ENCODE measurements around the gene WBP4.

Gene WBP4

DNA sequence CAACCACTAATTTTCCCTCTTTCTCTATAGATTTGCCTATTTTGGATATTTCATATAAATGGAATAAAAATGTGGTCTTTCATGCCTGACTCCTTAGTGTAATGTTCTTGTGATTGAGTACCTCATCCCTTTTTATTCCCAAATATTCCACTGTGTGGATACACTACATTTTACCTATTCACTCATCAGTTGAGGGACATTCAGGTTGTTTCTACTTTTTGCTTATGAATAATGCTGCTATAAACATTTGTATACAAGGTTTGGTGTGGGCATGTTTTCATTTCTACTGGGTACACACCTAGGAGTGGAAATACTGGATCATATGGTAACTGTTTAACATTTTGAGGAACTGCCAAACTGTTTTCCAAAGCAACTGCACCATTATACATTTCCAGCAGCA is 5.1 kb upstream of the WBP4 start:
- Histone ChIP-seq H3K4me3 (ENCODE audit: low read depth in 1 of 2, low read length in 2 of 2) (no peak overlapping the region), H3K27ac (ENCODE audit: low read length) (peak overlapping the region; percentile 1; the same call in 1 of the 2 replicates), H4K20me1 (ENCODE audit: insufficient read depth, low read length) (peaks cover 13% of the 10 kb centered on the region; the same call in 1 of the 2 replicates), H3K79me2 (ENCODE audit: insufficient read depth, low read length) (peaks cover 99% of the 10 kb centered on the region), H3K4me1 (ENCODE audit: insufficient read depth, low read length) (peaks cover 55% of the 10 kb centered on the region), H3K36me3 (ENCODE audit: insufficient read depth, low read length) (peaks cover 13% of the 10 kb centered on the region), H2AFZ (ENCODE audit: low read depth, low read length) (no peak overlapping the region), H3K27me3 (ENCODE audit: insufficient read depth, low read length, poor library complexity) (no peaks in the 10 kb centered on the region), H3K9me3 (ENCODE audit: insufficient read depth, low read length, severe bottlenecking) (peaks cover under 1% of the 10 kb centered on the region), H3K9ac (ENCODE audit: low read depth, low read length) (no peak overlapping the region), H3K4me2 (ENCODE audit: insufficient read depth, low read length) (peak overlapping the region; percentile 64)
- TF ChIP-seq, protein P1, sequence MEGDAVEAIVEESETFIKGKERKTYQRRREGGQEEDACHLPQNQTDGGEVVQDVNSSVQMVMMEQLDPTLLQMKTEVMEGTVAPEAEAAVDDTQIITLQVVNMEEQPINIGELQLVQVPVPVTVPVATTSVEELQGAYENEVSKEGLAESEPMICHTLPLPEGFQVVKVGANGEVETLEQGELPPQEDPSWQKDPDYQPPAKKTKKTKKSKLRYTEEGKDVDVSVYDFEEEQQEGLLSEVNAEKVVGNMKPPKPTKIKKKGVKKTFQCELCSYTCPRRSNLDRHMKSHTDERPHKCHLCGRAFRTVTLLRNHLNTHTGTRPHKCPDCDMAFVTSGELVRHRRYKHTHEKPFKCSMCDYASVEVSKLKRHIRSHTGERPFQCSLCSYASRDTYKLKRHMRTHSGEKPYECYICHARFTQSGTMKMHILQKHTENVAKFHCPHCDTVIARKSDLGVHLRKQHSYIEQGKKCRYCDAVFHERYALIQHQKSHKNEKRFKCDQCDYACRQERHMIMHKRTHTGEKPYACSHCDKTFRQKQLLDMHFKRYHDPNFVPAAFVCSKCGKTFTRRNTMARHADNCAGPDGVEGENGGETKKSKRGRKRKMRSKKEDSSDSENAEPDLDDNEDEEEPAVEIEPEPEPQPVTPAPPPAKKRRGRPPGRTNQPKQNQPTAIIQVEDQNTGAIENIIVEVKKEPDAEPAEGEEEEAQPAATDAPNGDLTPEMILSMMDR (IDR thresholded peaks at IDR 0.05; ENCODE audit: borderline replicate concordance, extremely low read depth, low read length, poor library complexity, severe bottlenecking) = no peak
- no peak for TF ChIP-seq EZH2 (IDR thresholded peaks at IDR 0.05; ENCODE audit: borderline replicate concordance, low read depth, low read length, severe bottlenecking)
- ATAC-seq (ENCODE audit: insufficient read depth, low read depth) (no peak), DNase-seq (no peak)

DNA sequence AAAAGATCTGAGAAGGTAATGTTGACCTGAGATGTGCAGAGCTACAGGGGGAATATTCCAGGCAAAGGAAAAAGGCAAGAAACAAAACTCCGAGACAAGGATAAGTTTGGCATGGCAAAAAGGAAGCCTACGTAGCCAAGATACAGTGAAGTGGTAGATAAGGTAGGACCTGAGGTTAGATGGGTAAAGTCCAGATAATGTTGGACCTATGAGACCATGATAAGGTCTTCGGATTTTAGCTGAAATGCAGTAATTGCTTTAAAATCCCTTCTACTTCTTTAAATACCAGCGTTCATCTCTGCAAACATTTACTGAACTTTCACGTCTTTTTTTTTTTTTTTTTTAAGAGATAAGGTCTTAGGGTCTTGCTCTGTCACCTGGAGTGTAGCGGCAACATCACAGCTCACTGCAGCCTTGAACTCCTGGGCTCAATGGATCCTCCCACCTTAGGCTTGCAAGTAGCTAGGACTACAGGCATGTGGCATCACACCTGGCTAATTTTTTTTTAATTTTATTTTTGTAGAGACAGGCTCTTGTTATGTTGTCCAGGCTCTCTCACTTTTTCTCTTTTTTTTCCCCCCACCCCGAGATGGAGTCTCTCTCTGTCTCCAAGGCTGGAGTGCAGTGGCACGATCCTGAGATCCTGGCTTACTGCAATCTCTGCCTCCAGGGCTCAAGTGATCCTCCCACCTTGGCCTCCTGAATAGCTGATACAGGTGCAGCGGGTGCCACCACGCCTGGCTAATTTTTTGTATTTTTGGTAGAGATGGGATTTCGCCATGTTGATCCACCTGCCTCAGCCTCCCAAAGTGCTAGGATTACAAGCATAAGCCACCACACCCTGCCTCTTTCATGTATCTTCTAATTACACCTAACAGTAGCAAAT is 4.2 kb upstream of the WBP4 start:
- no peak for TF ChIP-seq EZH2 (IDR thresholded peaks at IDR 0.05; ENCODE audit: borderline replicate concordance, low read depth, low read length, severe bottlenecking)
- TF ChIP-seq, protein P1 (IDR thresholded peaks at IDR 0.05; ENCODE audit: borderline replicate concordance, extremely low read depth, low read length, poor library complexity, severe bottlenecking) = no peak
- Histone ChIP-seq H3K27me3 (ENCODE audit: insufficient read depth, low read length, poor library complexity) (no peaks in the 10 kb centered on the region), H3K27ac (ENCODE audit: low read length) (peak overlapping the region; percentile 41; the same call in 1 of the 2 replicates), H3K36me3 (ENCODE audit: insufficient read depth, low read length) (peaks cover 11% of the 10 kb centered on the region), H3K4me1 (ENCODE audit: insufficient read depth, low read length) (peaks cover 55% of the 10 kb centered on the region), H3K79me2 (ENCODE audit: insufficient read depth, low read length) (peaks cover 99% of the 10 kb centered on the region), H3K9me3 (ENCODE audit: insufficient read depth, low read length, severe bottlenecking) (no peaks in the 10 kb centered on the region), H3K9ac (ENCODE audit: low read depth, low read length) (peak overlapping the region; percentile 95), H3K4me3 (ENCODE audit: low read depth in 1 of 2, low read length in 2 of 2) (peak overlapping the region in 1 of 2 experiments; percentile 5; a peak in 1 of 4 replicates), H2AFZ (ENCODE audit: low read depth, low read length) (no peak overlapping the region), H3K4me2 (ENCODE audit: insufficient read depth, low read length) (peak overlapping the region; percentile 64), H4K20me1 (ENCODE audit: insufficient read depth, low read length) (peaks cover 13% of the 10 kb centered on the region; the same call in 1 of the 2 replicates)
- DNase-seq (no peak), ATAC-seq (ENCODE audit: insufficient read depth, low read depth) (no peak)

DNA sequence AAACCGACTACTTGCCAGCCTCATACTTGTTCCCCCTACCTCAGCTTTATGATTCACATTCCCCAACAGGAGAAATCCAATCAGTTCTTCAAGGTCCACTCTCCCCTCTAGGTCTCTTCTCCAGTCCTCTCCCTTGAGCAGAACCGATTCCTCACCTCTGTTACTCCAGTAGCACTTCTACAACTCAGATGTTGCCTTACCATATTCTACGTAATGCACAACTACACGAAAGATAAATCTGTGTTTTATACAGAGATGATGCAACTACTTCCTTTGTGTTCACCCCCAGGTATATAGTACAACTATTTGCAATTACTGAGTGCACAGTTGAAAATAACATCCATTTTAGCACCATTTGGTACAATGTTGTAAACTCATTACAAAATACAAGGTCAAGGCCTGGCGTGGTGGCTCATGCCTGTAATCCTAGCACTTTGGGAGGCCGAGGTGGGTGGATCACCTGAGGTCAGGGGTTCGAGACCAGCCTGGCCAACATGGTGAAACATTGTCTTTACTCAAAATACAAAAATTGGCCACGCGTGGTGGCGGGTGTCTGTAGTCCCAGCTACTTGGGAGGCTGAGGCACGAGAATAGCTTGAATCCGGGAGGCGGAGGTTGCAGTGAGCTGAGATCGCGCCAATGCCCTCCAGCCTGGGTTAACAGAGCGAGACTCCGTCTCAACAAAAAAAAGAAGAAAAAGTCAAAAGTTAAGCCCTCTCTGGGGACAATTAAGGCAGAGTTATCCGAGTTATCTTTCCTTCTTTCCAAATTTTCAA is 2.8 kb upstream of the WBP4 start:
- no peaks in the 10 kb centered on the region for H3K27me3 ChIP-seq (ENCODE audit: insufficient read depth, low read length, poor library complexity)
- H2AFZ ChIP-seq (ENCODE audit: low read depth, low read length) = no peak overlapping the region
- H3K27ac ChIP-seq (ENCODE audit: low read length) = peak overlapping the region; percentile 98
- peak overlapping the region; percentile 95 for H3K9ac ChIP-seq (ENCODE audit: low read depth, low read length)
- H4K20me1 ChIP-seq (ENCODE audit: insufficient read depth, low read length) = peaks cover 13% of the 10 kb centered on the region; the same call in 1 of the 2 replicates
- H3K4me1 ChIP-seq (ENCODE audit: insufficient read depth, low read length) = peaks cover 69% of the 10 kb centered on the region
- peak overlapping the region; percentile 64 for H3K4me2 ChIP-seq (ENCODE audit: insufficient read depth, low read length)
- H3K79me2 ChIP-seq (ENCODE audit: insufficient read depth, low read length) = peaks cover 99% of the 10 kb centered on the region
- DNase-seq (peak; percentile 49), ATAC-seq (ENCODE audit: insufficient read depth, low read depth) (no peak)
- H3K36me3 ChIP-seq (ENCODE audit: insufficient read depth, low read length) = peaks cover 8% of the 10 kb centered on the region
- TF ChIP-seq, protein P1 (IDR thresholded peaks at IDR 0.05; ENCODE audit: borderline replicate concordance, extremely low read depth, low read length, poor library complexity, severe bottlenecking) = no peak
- TF ChIP-seq EZH2 (IDR thresholded peaks at IDR 0.05; ENCODE audit: borderline replicate concordance, low read depth, low read length, severe bottlenecking) = no peak
- H3K4me3 ChIP-seq (ENCODE audit: low read depth in 1 of 2, low read length in 2 of 2) = peak overlapping the region; percentile 87 to 92; a peak in 3 of 4 replicates
- no peaks in the 10 kb centered on the region for H3K9me3 ChIP-seq (ENCODE audit: insufficient read depth, low read length, severe bottlenecking)

All from DND-41 (cell line).